GM12875 (cell line): ENCODE data around the gene WDPCP.
"Not testable (repeated sequence)": the region's sequence is repeated elsewhere in the genome, so short reads cannot be mapped to it uniquely, and the experiment has no call there.

Source experiments
- H3K4me3 ChIP-seq: one replicate; pipeline ENCODE4 v1.5.1; 2011; ENCODE audit warnings: low read depth, low read length, control low read depth
- CTCF ChIP-seq: IDR thresholded peaks from 2 replicates; pipeline ENCODE4 v1.5.1; 2011; ENCODE audit warnings: low read depth, mild to moderate bottlenecking, control low read depth, inconsistent platforms, low read length, moderate library complexity, borderline replicate concordance; ENCODE audit not compliant: insufficient read depth

Gene WDPCP

GRCh38 chr2:63192169-63192888, 395.9 kb downstream of the WDPCP start:
- no peak overlapping the region for H3K4me3 ChIP-seq

GRCh38 chr2:63189026-63189425, 399.3 kb downstream of the WDPCP start:
- TF ChIP-seq CTCF: peak; percentile 92

More at GRCh38 chr2:63192169-63192888, 395.9 kb downstream of the WDPCP start:
- TF ChIP-seq CTCF: no peak

GRCh38 chr2:63186331-63186730, 401.9 kb downstream of the WDPCP start:
- no peak for TF ChIP-seq CTCF
- no peak overlapping the region for H3K4me3 ChIP-seq

More at GRCh38 chr2:63189026-63189425, 399.3 kb downstream of the WDPCP start:
- no peak overlapping the region for H3K4me3 ChIP-seq

GRCh38 chr2:63163161-63163820, 425.0 kb downstream of the WDPCP start:
- H3K4me3 ChIP-seq: no peak overlapping the region
- no peak for TF ChIP-seq CTCF

- H3K4me3 ChIP-seq: no peak overlapping the region
- no peak for TF ChIP-seq CTCF
Measured at GRCh38 chr2:63159262-63159661, 429.0 kb downstream of the WDPCP start.

- not testable (repeated sequence) for H3K4me3 ChIP-seq
Measured at GRCh38 chr2:63136683-63137082, 451.6 kb downstream of the WDPCP start.

GRCh38 chr2:63132020-63132419, 456.3 kb downstream of the WDPCP start:
- no peak overlapping the region for H3K4me3 ChIP-seq
- TF ChIP-seq CTCF: no peak
